Activated T-cell treated with anti-CD3 and anti-CD28 coated beads, Interleukin-2, amount 50 U/mL, for 72 hours (primary cell): ENCODE measurements around the gene BABAM2. TPM values are rescaled to one million over a fixed set of nuclear protein-coding genes. Genes with fewer than 3 reads are reported as not detected.

Experiments used
- ATAC-seq, 2 donors: fragments of 150-1000 bp; cut with Tn5 transposase; replicated peaks in 1 of 2; 2 replicates each; pipeline ENCODE4 v1.10.0; 2021; ENCODE audit warnings: moderate library complexity in 2 of 2, mild to moderate bottlenecking in 1 of 2
- DNase-seq, 2 donors: peaks; one replicate each; pipeline ENCODE4 v3.0.0; 2021 to 2022; ENCODE audit warnings: mixed read lengths in 1 of 2
- H3K27ac Mint-ChIP-seq: one replicate; pipeline ENCODE4 v1.8.0; 2022; ENCODE audit warnings: mild to moderate bottlenecking, moderate library complexity, mixed read lengths
- H3K27me3 Mint-ChIP-seq: one replicate; pipeline ENCODE4 v1.8.0; 2022; ENCODE audit warnings: low read depth, mixed read lengths
- H3K36me3 Mint-ChIP-seq, 2 donors: one replicate each; pipeline ENCODE4 v1.8.0; 2022; ENCODE audit warnings: mixed read lengths in 2 of 2, mild to moderate bottlenecking in 1 of 2; ENCODE audit not compliant: insufficient read depth in 2 of 2
- H3K4me1 Mint-ChIP-seq: one replicate; pipeline ENCODE4 v1.8.0; 2022; ENCODE audit warnings: low read depth, mixed read lengths
- H3K4me3 Mint-ChIP-seq, 2 donors: one replicate each; pipeline ENCODE4 v1.8.0; 2022; ENCODE audit warnings: mild to moderate bottlenecking in 2 of 2, mixed read lengths in 2 of 2, moderate library complexity in 2 of 2
- H3K9me3 Mint-ChIP-seq, 2 donors: one replicate each; pipeline ENCODE4 v1.8.0; 2022; ENCODE audit warnings: mixed read lengths in 2 of 2
- total RNA-seq, 2 donors: library from RNA; stranded (reverse); gene quantifications; one replicate each; pipeline ENCODE4 v1.2.3, GENCODE V29; 2022

Gene BABAM2
- total RNA-seq, 2 donors from 2014 or later: 96.6 to 97.2 TPM

DNA sequence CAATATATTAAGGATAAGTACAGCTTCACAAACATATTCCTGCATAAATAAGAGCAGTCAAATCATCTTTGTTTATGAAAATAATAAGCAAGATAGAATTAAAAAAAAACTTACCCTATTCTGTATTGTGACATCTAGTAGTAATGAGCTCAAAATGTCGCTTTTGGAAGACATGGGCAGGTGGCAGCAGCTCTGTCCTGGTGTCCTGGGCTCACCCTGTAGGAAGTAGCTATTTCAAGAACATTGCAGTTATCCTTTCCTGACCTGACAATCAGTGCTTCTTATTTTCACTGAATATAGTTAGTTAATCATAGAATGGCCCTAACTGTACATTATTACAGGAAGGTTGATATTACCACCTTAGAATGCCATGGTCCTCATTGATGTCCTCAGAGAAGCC, 229.1 kb downstream of the BABAM2 start:
- Mint-ChIP-seq H3K9me3 (no peaks in the 10 kb centered on the region), H3K27ac (no peak overlapping the region), H3K4me1 (no peaks in the 10 kb centered on the region), H3K4me3 (no peak overlapping the region), H3K27me3 (no peaks in the 10 kb centered on the region), H3K36me3 (peaks cover 1% of the 10 kb centered on the region in 2 donors)
- no peak for DNase-seq
- ATAC-seq: no peak

DNA sequence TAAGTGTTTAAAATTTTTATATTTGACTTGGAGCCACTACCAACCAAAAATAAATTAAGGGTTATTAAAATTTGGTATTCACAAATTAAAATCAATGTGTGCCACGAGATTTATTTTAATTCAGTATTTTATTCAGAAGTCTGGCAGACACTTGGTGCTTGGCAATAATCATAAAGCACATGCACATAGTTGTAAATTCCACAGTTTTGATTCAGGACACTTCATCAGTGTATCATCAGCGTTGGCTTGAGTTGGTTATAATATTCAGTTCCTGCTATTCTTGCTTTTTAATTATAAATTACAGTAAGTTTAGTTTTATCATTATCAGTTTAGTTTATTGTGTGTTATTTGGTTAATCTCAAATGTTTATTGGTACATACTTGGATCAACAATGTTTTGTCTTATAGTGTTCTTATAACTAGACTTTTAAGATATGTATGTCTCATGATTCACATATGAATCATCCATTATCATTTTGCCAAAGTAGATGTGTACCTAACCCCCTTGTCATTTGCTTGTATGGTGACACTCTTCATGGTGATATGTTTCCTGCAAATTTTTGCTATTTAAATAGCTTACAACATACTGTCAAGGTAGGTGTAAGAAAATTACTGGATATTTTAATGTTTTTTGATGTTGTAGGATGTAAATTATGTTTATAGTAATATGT, 237.9 kb downstream of the BABAM2 start:
- Mint-ChIP-seq H3K36me3 (peaks cover 2 to 6% of the 10 kb centered on the region in 2 donors), H3K4me1 (no peaks in the 10 kb centered on the region), H3K27me3 (no peaks in the 10 kb centered on the region), H3K9me3 (no peaks in the 10 kb centered on the region), H3K4me3 (no peak overlapping the region), H3K27ac (peak overlapping the region; percentile 50)
- no peak for DNase-seq
- ATAC-seq: peak in 1 of 2 donors; percentile 39

DNA sequence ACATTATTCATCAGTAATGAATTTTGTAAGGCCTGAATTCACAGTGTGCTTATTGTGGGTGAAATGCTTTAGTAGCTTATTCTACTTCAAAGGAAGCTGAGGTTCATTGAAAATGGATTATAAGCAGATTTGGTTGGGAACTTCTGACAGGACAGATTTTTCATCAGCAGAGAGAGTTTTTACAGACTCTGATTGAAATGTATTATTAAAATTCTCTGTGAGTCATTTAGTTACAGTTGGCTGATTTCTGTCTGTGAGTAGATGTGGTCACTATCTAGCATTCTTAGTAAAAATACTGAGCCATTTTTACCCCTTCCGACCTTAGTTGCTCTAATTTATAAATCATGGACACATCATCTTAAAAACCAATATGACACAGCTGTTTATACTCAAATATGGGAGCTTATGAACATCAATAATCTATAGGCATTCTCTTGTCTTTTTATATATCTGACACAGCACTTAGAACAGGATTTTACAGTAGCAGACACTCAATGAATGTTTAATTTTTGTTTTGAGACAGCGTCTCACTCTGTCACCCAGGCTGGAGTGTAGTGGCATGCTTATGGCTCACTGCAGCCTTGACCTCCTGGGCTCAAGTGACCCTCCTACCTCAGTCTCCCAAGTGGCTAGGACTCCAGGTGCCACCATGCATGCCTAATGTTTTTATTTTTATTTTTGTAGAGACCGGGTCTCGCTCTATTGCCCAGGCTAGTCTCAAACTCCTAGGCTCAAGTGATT, 239.6 kb downstream of the BABAM2 start:
- no peaks in the 10 kb centered on the region for H3K27me3 Mint-ChIP-seq
- peaks cover 13% of the 10 kb centered on the region for H3K4me1 Mint-ChIP-seq
- DNase-seq: no peak
- H3K36me3 Mint-ChIP-seq: peaks cover 2 to 6% of the 10 kb centered on the region in 2 donors
- H3K9me3 Mint-ChIP-seq: no peaks in the 10 kb centered on the region
- H3K4me3 Mint-ChIP-seq: no peak overlapping the region
- ATAC-seq: peak in 1 of 2 donors; percentile 23
- H3K27ac Mint-ChIP-seq: peak overlapping the region; percentile 50

DNA sequence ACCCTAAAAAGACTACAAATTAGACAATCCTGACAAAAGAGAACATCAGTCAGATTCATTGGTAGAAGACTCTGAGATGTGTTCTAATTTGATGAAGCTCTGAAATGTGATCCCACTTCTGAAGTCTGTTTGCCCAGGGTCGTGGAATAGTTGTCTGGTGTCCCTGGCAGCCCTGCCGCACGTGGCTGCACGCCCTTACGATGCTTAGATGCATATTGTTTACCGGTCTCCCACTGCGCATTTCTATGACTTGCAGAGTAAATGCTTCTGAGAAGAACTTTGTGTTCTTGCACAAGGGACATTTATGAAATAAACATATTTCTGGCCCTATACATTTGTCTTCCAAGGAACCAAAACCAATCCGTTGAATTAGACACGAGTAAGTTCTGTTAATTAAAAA, 243.2 kb downstream of the BABAM2 start:
- Mint-ChIP-seq H3K36me3 (peaks cover 1 to 9% of the 10 kb centered on the region in 2 donors), H3K4me3 (no peak overlapping the region), H3K4me1 (peaks cover 18% of the 10 kb centered on the region), H3K27ac (no peak overlapping the region), H3K9me3 (no peaks in the 10 kb centered on the region), H3K27me3 (no peaks in the 10 kb centered on the region)
- DNase-seq (no peak), ATAC-seq (no peak)

DNA sequence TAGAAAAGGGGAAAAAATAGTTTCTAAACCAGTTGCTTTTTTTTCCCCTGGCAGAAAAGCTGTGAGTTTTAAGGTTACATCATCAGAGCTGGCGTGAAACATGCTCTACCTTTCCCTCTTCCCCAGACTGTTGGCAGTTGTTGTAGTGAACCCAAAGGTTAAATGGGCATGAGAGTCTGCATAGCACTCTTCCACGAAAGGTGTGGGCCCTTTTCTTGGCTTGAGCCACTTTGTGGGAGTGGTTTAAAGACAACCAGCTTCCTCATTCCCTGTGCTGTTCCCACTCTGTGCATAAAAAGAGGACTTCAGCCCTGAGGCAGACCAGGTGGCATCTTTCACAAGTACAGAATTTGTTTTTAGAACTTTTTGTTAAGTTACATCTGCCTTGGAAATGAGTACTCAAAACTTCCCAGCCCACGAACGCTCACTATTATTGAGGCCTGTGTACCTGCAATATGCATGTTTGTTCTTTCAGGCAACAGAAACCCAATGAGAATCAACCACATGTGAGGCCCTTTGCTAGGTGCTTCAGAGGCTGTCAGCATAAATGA, 243.8 kb downstream of the BABAM2 start:
- Mint-ChIP-seq H3K4me3 (peak overlapping the region in 1 of 2 donors; percentile 36), H3K27me3 (no peaks in the 10 kb centered on the region), H3K9me3 (no peaks in the 10 kb centered on the region), H3K4me1 (peaks cover 18% of the 10 kb centered on the region), H3K36me3 (peaks cover 1 to 9% of the 10 kb centered on the region in 2 donors), H3K27ac (peak overlapping the region; percentile 83)
- ATAC-seq (peak; percentile 45 to 76), DNase-seq (peak in 1 of 2 donors; percentile 3)

DNA sequence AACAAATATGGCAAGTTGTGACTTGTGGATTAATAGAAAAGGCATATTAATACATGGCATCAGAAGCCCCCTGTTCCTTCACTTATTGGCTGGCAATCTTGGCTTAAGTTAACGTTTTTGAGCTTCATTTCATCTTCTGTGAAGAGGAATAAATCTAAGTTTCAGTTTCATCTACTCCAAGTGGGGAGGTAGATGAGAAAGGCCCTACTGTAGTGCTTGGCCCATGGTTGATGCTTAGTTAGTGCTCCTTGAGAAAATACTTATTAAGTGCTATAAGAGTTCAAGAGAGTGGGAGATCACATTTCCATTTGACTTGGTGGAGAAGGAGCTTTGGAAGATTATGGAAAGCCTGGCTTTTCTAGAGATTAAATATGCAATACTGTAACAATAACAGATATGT, 244.3 kb downstream of the BABAM2 start:
- ATAC-seq (peak in 1 of 2 donors; percentile 51), DNase-seq (no peak)
- no peaks in the 10 kb centered on the region for H3K27me3 Mint-ChIP-seq
- peaks cover 18% of the 10 kb centered on the region for H3K4me1 Mint-ChIP-seq
- H3K4me3 Mint-ChIP-seq: peak overlapping the region in 1 of 2 donors; percentile 36
- H3K27ac Mint-ChIP-seq: peak overlapping the region; percentile 83
- no peaks in the 10 kb centered on the region for H3K9me3 Mint-ChIP-seq
- peaks cover 1 to 9% of the 10 kb centered on the region in 2 donors for H3K36me3 Mint-ChIP-seq

DNA sequence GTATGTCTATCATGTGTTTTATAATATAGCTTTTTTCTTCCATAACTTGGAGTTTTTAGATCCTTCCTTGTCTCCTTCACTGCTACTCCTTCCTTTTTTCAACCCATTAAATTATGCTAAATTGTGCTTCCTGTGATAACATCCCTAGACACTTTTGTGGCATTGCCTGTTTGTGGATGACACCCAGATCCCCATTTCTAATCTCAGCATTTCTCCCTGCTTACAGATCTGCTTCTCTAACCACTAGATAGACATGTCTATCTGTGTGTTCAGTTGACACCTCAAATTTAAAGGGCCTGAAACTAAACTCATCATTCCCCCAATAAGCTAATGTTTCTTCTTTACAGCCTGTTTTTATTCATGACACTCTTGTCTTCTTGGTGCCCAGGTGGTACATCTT, 244.8 kb downstream of the BABAM2 start:
- Mint-ChIP-seq H3K27me3 (no peaks in the 10 kb centered on the region), H3K27ac (peak overlapping the region; percentile 34), H3K4me1 (peaks cover 18% of the 10 kb centered on the region), H3K36me3 (peaks cover 4 to 9% of the 10 kb centered on the region in 2 donors), H3K4me3 (peak overlapping the region in 1 of 2 donors; percentile 12), H3K9me3 (no peaks in the 10 kb centered on the region)
- ATAC-seq (no peak), DNase-seq (no peak)

DNA sequence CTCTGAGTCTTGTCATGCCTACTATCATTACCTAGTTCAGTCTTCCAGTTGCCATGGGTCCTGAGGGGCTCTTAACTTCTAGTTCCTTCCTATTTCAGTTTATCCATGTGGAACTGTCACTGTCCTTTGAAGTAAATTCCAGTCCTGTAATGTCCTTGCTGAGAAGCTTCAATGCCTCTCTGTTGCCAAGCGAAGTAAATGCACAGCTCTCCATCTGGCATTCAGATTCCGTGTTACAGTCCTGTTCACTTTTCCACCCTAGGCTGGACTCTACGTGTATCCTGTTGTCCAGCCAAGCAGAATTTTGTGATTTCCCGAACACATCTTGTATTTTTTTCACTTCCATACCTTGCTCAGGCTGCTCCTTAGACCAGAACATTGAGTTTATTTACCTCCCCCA, 245.3 kb downstream of the BABAM2 start:
- DNase-seq: no peak
- peaks cover 18% of the 10 kb centered on the region for H3K4me1 Mint-ChIP-seq
- H3K36me3 Mint-ChIP-seq: peaks cover 4 to 9% of the 10 kb centered on the region in 2 donors
- no peak overlapping the region for H3K4me3 Mint-ChIP-seq
- no peak for ATAC-seq
- H3K9me3 Mint-ChIP-seq: no peaks in the 10 kb centered on the region
- H3K27me3 Mint-ChIP-seq: no peaks in the 10 kb centered on the region
- peak overlapping the region; percentile 71 for H3K27ac Mint-ChIP-seq

DNA sequence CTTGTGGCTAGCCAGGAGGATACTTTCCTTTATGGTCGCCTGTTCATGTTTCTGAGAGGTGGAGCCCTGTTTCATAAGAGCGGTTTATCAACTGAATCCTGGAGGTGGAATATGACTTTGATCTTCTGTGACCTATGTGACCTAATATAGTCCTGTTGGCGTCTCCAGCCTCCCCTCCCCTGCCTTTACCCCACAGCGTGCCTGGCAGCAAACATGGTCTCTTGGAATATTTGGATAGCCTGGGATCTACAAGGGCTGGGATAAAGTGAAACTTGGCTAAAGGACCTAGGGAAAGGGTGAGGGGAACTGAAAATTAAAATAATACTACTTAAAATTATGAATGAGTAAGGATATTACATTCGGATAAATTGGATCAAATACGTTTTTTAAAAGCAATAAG, 246.0 kb downstream of the BABAM2 start:
- H3K9me3 Mint-ChIP-seq: no peaks in the 10 kb centered on the region
- H3K27me3 Mint-ChIP-seq: no peaks in the 10 kb centered on the region
- H3K4me1 Mint-ChIP-seq: peaks cover 18% of the 10 kb centered on the region
- DNase-seq (no peak), ATAC-seq (no peak)
- no peak overlapping the region for H3K4me3 Mint-ChIP-seq
- no peak overlapping the region for H3K27ac Mint-ChIP-seq
- H3K36me3 Mint-ChIP-seq: peaks cover 4 to 9% of the 10 kb centered on the region in 2 donors

DNA sequence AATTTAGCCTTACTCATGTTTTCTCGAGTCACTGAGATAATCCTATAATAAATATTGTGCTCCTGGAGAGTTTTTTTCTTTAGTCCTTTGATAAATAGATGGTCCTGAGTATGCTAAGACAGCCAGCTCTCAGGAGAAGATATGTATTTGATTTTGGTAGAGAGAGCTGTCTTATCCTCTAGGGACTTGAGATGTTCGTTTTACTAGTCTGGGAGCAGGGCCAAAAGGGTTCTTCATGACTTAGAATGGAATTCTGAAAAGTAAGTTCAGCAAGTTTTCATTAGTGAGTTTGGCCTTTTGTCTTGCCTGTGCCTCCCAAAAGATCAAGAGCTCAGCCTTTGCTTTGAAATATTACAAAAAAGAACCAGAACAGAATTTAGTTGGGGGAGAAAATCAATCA, 246.7 kb downstream of the BABAM2 start:
- ATAC-seq: no peak
- H3K27me3 Mint-ChIP-seq: no peaks in the 10 kb centered on the region
- no peaks in the 10 kb centered on the region for H3K9me3 Mint-ChIP-seq

DNA sequence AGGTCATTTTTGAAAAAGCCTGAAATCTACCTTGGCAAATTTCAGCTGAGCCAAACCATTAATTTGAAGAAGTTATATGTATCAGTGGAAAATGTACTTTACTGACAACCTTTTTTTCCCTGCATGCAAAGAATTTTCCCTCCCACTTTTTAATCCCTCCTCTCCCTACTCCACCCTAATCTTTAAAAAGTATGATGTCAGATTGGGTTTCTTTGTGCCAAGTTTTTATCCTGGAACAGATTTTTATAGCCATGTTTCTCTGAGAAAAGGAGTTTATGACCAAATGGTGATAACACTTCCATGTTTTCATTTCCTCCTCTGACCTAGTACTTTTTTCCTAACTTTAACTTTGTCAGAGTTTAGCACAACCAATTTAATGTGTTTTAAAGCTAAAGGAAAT, 251.9 kb downstream of the BABAM2 start:
- no peaks in the 10 kb centered on the region for H3K4me1 Mint-ChIP-seq
- DNase-seq: no peak
- no peaks in the 10 kb centered on the region for H3K27me3 Mint-ChIP-seq
- H3K4me3 Mint-ChIP-seq: no peak overlapping the region
- ATAC-seq: no peak
- H3K9me3 Mint-ChIP-seq: no peaks in the 10 kb centered on the region
- no peak overlapping the region for H3K27ac Mint-ChIP-seq
- peaks cover 2 to 4% of the 10 kb centered on the region in 2 donors for H3K36me3 Mint-ChIP-seq

More for the DNA sequence above, 246.7 kb downstream of the BABAM2 start:
- no peak for DNase-seq
- peaks cover 18% of the 10 kb centered on the region for H3K4me1 Mint-ChIP-seq
- H3K36me3 Mint-ChIP-seq: peaks cover 4 to 9% of the 10 kb centered on the region in 2 donors
- no peak overlapping the region for H3K27ac Mint-ChIP-seq
- no peak overlapping the region for H3K4me3 Mint-ChIP-seq

DNA sequence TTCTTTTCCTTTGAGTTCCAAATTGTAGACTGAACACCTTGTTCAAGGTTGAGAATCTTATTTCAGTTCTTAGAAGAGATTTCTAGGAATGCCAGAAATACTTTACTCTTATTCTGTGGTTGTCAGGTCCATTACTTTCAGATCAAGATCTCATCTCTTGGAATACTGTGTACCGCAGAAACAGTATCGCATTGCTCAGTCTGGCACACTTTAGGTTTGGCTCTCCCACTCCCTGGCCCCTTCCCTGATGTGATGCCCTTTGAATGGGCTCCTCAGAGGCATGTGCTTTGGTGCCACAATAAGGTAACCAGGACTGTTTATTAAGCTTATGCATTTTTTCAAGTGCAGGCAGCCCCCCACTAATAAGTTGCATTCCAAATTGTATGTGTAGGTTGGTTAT, 257.5 kb downstream of the BABAM2 start:
- no peaks in the 10 kb centered on the region for H3K27me3 Mint-ChIP-seq

DNA sequence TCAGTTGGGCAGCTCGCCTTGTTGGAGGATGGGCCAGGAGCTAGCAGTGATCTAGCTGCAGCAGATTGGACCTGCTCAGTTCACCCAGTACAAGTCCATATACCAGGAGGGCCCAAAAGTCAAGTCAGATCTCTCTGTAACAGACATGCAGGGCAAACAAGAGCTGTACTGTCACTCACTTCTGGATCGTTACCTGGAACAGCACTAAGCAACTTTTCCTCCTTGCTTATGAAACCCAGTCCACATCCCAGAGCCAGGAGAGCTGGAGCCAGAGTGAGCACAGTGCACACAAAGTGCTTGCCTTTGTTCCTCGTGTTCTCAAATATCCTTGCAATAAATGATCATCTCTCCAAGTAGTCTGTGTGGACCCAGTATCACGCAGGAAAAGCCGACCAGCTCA, 258.0 kb downstream of the BABAM2 start:
- no peak overlapping the region for H3K27ac Mint-ChIP-seq
- no peak for DNase-seq
- H3K27me3 Mint-ChIP-seq: no peaks in the 10 kb centered on the region
- H3K4me3 Mint-ChIP-seq: no peak overlapping the region
- ATAC-seq: no peak
- peaks cover 0 to 3% of the 10 kb centered on the region in 2 donors for H3K9me3 Mint-ChIP-seq
- peaks cover 1 to 3% of the 10 kb centered on the region in 2 donors for H3K36me3 Mint-ChIP-seq
- no peaks in the 10 kb centered on the region for H3K4me1 Mint-ChIP-seq

More for the DNA sequence above, 257.5 kb downstream of the BABAM2 start:
- Mint-ChIP-seq H3K9me3 (peaks cover 0 to 3% of the 10 kb centered on the region in 2 donors), H3K4me1 (no peaks in the 10 kb centered on the region), H3K36me3 (peaks cover 1 to 2% of the 10 kb centered on the region in 2 donors), H3K27ac (no peak overlapping the region), H3K4me3 (no peak overlapping the region)
- no peak for DNase-seq
- ATAC-seq: no peak
